Fibroblast of mammary gland (primary cell): ENCODE data around the gene CLMP.

Experiments
- DNase-seq: peaks from one replicate; pipeline ENCODE4 v3.0.0-alpha.2; 2010; ENCODE audit warnings: low read depth
- H3K4me3 ChIP-seq: 2 replicates; pipeline ENCODE4 v1.5.1; 2011; ENCODE audit warnings: low read depth, mild to moderate bottlenecking, low read length, moderate library complexity; ENCODE audit not compliant: control insufficient read depth
- CTCF ChIP-seq: conservative IDR thresholded peaks from 2 replicates; pipeline ENCODE4 v1.5.1; 2011; ENCODE audit warnings: low read depth, low read length, inconsistent platforms; ENCODE audit not compliant: control insufficient read depth, insufficient read depth

The CLMP gene

GRCh38 chr11:123173856-123174186 lies 21.2 kb downstream of the CLMP start:
- H3K4me3 ChIP-seq: no peak overlapping the region
- no peak for DNase-seq
- TF ChIP-seq CTCF: no peak

GRCh38 chr11:123173040-123173855 lies 21.8 kb downstream of the CLMP start:
- peak; percentile 99 for DNase-seq
- H3K4me3 ChIP-seq: no peak overlapping the region
- no peak for TF ChIP-seq CTCF

GRCh38 chr11:123170929-123171328 lies 24.1 kb downstream of the CLMP start:
- TF ChIP-seq CTCF: no peak
- no peak overlapping the region for H3K4me3 ChIP-seq
- DNase-seq: no peak

- no peak overlapping the region for H3K4me3 ChIP-seq
- DNase-seq: no peak
- no peak for TF ChIP-seq CTCF
Measured at GRCh38 chr11:123169821-123170220, 25.2 kb downstream of the CLMP start.

- no peak for TF ChIP-seq CTCF
- DNase-seq: no peak
- no peak overlapping the region for H3K4me3 ChIP-seq
Measured at GRCh38 chr11:123168955-123169484, 26.0 kb downstream of the CLMP start.

- H3K4me3 ChIP-seq: no peak overlapping the region
- no peak for TF ChIP-seq CTCF
- DNase-seq: no peak
Measured at GRCh38 chr11:123168241-123168640, 26.8 kb downstream of the CLMP start.
